GM21390 (cell line): ENCODE results near the gene NUPR1.
"Not testable (repeated sequence)": the region's sequence is repeated elsewhere in the genome, so short reads cannot be mapped to it uniquely, and the experiment has no call there.

Experiments
- ATAC-seq: cut with Tn5 transposase; IDR thresholded peaks from one replicate; pipeline ENCODE4 v1.9.1; 2021; ENCODE audit not compliant: unreplicated experiment

NUPR1 gene

GRCh38 chr16:28538733-28539596 is at the start of gene NUPR1:
Gene NUPR1 (minus strand): TSS chr16:28538974. CDS start chr16:28538907, 67 bp downstream.
- no peak for ATAC-seq

GRCh38 chr16:28587386-28587785 is 48.6 kb upstream of the NUPR1 start:
- no peak for ATAC-seq

GRCh38 chr16:28586466-28586865 is 47.7 kb upstream of the NUPR1 start:
- ATAC-seq = no peak

- ATAC-seq = no peak
Measured at GRCh38 chr16:28585674-28586073, 46.9 kb upstream of the NUPR1 start.

- no peak for ATAC-seq
Measured at GRCh38 chr16:28580726-28581315, 42.0 kb upstream of the NUPR1 start.

- no peak for ATAC-seq
Measured at GRCh38 chr16:28575446-28576109, 36.8 kb upstream of the NUPR1 start.

- ATAC-seq = no peak
Measured at GRCh38 chr16:28574925-28575324, 36.2 kb upstream of the NUPR1 start.

GRCh38 chr16:28573738-28574718 is 35.3 kb upstream of the NUPR1 start:
- no peak for ATAC-seq

GRCh38 chr16:28572696-28573510 is 34.1 kb upstream of the NUPR1 start:
- ATAC-seq = no peak

- ATAC-seq = no peak
Measured at GRCh38 chr16:28569968-28570752, 31.4 kb upstream of the NUPR1 start.

- ATAC-seq = no peak
Measured at GRCh38 chr16:28569021-28569420, 30.2 kb upstream of the NUPR1 start.

GRCh38 chr16:28567292-28567691 is 28.5 kb upstream of the NUPR1 start:
- no peak for ATAC-seq

- not testable (repeated sequence) for ATAC-seq
Measured at GRCh38 chr16:28566233-28566925, 27.6 kb upstream of the NUPR1 start.

GRCh38 chr16:28563218-28563617 is 24.4 kb upstream of the NUPR1 start:
- ATAC-seq = no peak

- no peak for ATAC-seq
Measured at GRCh38 chr16:28562199-28562598, 23.4 kb upstream of the NUPR1 start.

- ATAC-seq = no peak
Measured at GRCh38 chr16:28561557-28562187, 22.9 kb upstream of the NUPR1 start.

GRCh38 chr16:28558456-28558855 is 19.7 kb upstream of the NUPR1 start:
- no peak for ATAC-seq

- ATAC-seq = no peak
Measured at GRCh38 chr16:28556914-28557320, 18.1 kb upstream of the NUPR1 start.
